Measurements from ENCODE around the gene ITPRID2. TPM values are rescaled to one million over a fixed set of nuclear protein-coding genes. Genes with fewer than 3 reads are reported as not detected.

ITPRID2 gene
- total RNA-seq, 1 donor from 2014 or later = 100 TPM

GRCh38 chr2:181962142-181962541 is 70.6 kb downstream of the ITPRID2 start:
- Mint-ChIP-seq H3K4me3 (ENCODE audit: unreplicated experiment) (no peak overlapping the region), H3K27ac (ENCODE audit: unreplicated experiment) (no peak overlapping the region), H3K4me1 (ENCODE audit: unreplicated experiment) (peaks cover 22% of the 10 kb centered on the region), H3K36me3 (ENCODE audit: unreplicated experiment) (no peaks in the 10 kb centered on the region), H3K9me3 (ENCODE audit: unreplicated experiment) (peaks cover 13% of the 10 kb centered on the region), H3K27me3 (ENCODE audit: unreplicated experiment) (no peaks in the 10 kb centered on the region)
- no peak for TF ChIP-seq CTCF (IDR thresholded peaks at IDR 0.05)
- no peak for DNase-seq (ENCODE audit: extremely low spot score, unreplicated experiment)

GRCh38 chr2:181970160-181970794 is 78.7 kb downstream of the ITPRID2 start:
- no peak for DNase-seq (ENCODE audit: extremely low spot score, unreplicated experiment)
- Mint-ChIP-seq H3K27me3 (ENCODE audit: unreplicated experiment) (no peaks in the 10 kb centered on the region), H3K4me1 (ENCODE audit: unreplicated experiment) (no peaks in the 10 kb centered on the region), H3K9me3 (ENCODE audit: unreplicated experiment) (peaks cover 19% of the 10 kb centered on the region), H3K4me3 (ENCODE audit: unreplicated experiment) (no peak overlapping the region), H3K27ac (ENCODE audit: unreplicated experiment) (no peak overlapping the region), H3K36me3 (ENCODE audit: unreplicated experiment) (no peaks in the 10 kb centered on the region)
- no peak for TF ChIP-seq CTCF (IDR thresholded peaks at IDR 0.05)

GRCh38 chr2:181971032-181971431 is 79.5 kb downstream of the ITPRID2 start:
- no peak for TF ChIP-seq CTCF (IDR thresholded peaks at IDR 0.05)
- Mint-ChIP-seq H3K36me3 (ENCODE audit: unreplicated experiment) (no peaks in the 10 kb centered on the region), H3K9me3 (ENCODE audit: unreplicated experiment) (peaks cover 12% of the 10 kb centered on the region), H3K4me3 (ENCODE audit: unreplicated experiment) (no peak overlapping the region), H3K4me1 (ENCODE audit: unreplicated experiment) (no peaks in the 10 kb centered on the region), H3K27ac (ENCODE audit: unreplicated experiment) (no peak overlapping the region), H3K27me3 (ENCODE audit: unreplicated experiment) (no peaks in the 10 kb centered on the region)
- DNase-seq (ENCODE audit: extremely low spot score, unreplicated experiment) = no peak

- Mint-ChIP-seq H3K4me1 (ENCODE audit: unreplicated experiment) (peaks cover under 1% of the 10 kb centered on the region), H3K36me3 (ENCODE audit: unreplicated experiment) (no peaks in the 10 kb centered on the region), H3K9me3 (ENCODE audit: unreplicated experiment) (peaks cover 10% of the 10 kb centered on the region), H3K4me3 (ENCODE audit: unreplicated experiment) (no peak overlapping the region), H3K27me3 (ENCODE audit: unreplicated experiment) (no peaks in the 10 kb centered on the region), H3K27ac (ENCODE audit: unreplicated experiment) (no peak overlapping the region)
- no peak for DNase-seq (ENCODE audit: extremely low spot score, unreplicated experiment)
- TF ChIP-seq CTCF (IDR thresholded peaks at IDR 0.05) = no peak
These were observed 81.1 kb downstream of the ITPRID2 start for GRCh38 chr2:181972431-181973170.

GRCh38 chr2:181973171-181973783 is 81.7 kb downstream of the ITPRID2 start:
- no peak for TF ChIP-seq CTCF (IDR thresholded peaks at IDR 0.05)
- Mint-ChIP-seq H3K9me3 (ENCODE audit: unreplicated experiment) (peaks cover 10% of the 10 kb centered on the region), H3K4me3 (ENCODE audit: unreplicated experiment) (no peak overlapping the region), H3K4me1 (ENCODE audit: unreplicated experiment) (peaks cover 3% of the 10 kb centered on the region), H3K27ac (ENCODE audit: unreplicated experiment) (no peak overlapping the region), H3K27me3 (ENCODE audit: unreplicated experiment) (no peaks in the 10 kb centered on the region), H3K36me3 (ENCODE audit: unreplicated experiment) (no peaks in the 10 kb centered on the region)
- no peak for DNase-seq (ENCODE audit: extremely low spot score, unreplicated experiment)

Measured in osteocyte (in vitro differentiated cells).